Fibroblast of the aortic adventitia (primary cell): Measurements from ENCODE around the gene STX2. TPM values are rescaled to one million over a fixed set of nuclear protein-coding genes. Genes with fewer than 3 reads are reported as not detected.
"Not testable (repeated sequence)": the region's sequence is repeated elsewhere in the genome, so short reads cannot be mapped to it uniquely, and the experiment has no call there.

Experiments
- DNase-seq: peaks from one replicate; pipeline ENCODE4 v3.0.0-alpha.2; 2010; ENCODE audit warnings: low read depth
- H3K4me3 ChIP-seq: 2 replicates; pipeline ENCODE4 v1.5.1; 2011; ENCODE audit warnings: low read depth, mild to moderate bottlenecking, control low read depth, low read length, moderate library complexity
- total RNA-seq: library from RNA; depleted of rRNA; stranded (reverse); fragments of >200 nt; gene quantifications from 2 replicates; pipeline ENCODE4 v1.2.3, GENCODE V29; 2012; ENCODE audit warnings: low replicate concordance
- TF ChIP-seq, protein P1 (sequence below): IDR thresholded peaks from 2 replicates; pipeline ENCODE4 v1.5.1; 2011; ENCODE audit warnings: mild to moderate bottlenecking, low read length, control low read depth, inconsistent platforms; ENCODE audit not compliant: insufficient read depth

Gene STX2
- total RNA-seq, 1 donor: 48.1 TPM

DNA sequence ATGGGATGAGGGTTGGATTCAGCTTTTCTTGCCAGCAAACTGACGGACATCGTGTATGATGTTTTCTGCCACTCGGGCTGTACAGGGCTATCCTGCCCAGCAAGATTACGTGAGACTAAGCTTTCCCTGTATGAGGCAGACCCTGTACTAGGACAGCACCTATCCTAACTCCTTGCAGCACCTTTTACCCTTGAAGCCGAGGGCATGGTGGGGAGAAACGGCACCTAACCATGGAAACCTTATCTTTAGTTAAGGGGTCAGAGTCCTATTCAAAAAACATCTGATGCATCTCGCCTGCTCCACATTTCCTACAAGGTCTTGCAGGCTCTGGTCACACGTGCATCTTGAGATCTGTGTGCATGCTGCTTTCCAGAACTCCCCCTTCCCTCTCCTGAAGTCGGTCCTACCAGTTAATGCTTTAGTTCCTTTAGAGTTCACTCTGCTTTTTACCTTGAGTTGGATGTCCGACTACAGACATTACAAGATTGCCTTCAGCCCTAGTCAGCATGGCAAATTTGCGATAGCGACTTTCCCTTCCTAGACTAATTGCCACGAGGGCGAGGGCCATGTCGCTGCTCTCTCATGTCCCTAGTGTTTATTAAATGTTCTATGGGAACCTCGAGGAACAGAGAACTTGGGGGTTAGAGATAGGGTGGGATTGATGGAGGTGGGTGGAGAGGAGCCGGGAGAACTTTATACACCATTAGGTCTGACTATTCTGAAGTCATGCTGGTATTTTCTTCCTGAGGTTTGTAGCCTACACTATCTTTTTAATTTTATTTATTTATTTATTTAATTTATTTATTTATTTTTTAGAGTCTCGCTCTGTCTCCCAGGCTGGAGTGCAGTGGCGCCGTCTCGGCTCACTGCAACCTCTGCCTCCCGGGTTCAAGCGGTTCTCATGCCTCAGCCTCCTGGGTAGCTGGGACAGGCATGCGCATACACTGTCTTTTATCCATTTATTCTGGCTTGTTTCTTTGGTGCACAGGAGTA, 39.4 kb upstream of the STX2 start:
- no peak overlapping the region for H3K4me3 ChIP-seq
- TF ChIP-seq, protein P1, sequence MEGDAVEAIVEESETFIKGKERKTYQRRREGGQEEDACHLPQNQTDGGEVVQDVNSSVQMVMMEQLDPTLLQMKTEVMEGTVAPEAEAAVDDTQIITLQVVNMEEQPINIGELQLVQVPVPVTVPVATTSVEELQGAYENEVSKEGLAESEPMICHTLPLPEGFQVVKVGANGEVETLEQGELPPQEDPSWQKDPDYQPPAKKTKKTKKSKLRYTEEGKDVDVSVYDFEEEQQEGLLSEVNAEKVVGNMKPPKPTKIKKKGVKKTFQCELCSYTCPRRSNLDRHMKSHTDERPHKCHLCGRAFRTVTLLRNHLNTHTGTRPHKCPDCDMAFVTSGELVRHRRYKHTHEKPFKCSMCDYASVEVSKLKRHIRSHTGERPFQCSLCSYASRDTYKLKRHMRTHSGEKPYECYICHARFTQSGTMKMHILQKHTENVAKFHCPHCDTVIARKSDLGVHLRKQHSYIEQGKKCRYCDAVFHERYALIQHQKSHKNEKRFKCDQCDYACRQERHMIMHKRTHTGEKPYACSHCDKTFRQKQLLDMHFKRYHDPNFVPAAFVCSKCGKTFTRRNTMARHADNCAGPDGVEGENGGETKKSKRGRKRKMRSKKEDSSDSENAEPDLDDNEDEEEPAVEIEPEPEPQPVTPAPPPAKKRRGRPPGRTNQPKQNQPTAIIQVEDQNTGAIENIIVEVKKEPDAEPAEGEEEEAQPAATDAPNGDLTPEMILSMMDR: no peak
- no peak for DNase-seq

DNA sequence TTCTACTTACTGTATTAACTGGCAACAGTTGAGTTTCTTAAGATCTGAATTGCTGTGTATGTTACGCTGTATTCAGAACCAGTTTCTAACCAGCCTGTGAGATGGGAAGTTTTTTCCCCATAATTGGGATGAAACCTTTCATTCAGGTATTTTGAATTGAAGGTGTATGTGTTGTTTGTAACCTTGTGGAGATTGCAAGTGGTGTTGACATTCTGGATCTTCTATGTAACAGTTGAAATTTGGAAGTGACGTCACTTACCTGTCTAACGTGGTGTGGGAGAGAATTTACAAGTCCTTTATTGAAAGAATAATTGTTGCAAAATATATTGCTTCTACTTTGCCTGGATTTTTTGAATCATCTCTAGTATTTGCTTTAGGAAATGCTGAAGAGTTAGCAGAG, 38.3 kb upstream of the STX2 start:
- H3K4me3 ChIP-seq: no peak overlapping the region
- DNase-seq: no peak
- TF ChIP-seq, protein P1: no peak

DNA sequence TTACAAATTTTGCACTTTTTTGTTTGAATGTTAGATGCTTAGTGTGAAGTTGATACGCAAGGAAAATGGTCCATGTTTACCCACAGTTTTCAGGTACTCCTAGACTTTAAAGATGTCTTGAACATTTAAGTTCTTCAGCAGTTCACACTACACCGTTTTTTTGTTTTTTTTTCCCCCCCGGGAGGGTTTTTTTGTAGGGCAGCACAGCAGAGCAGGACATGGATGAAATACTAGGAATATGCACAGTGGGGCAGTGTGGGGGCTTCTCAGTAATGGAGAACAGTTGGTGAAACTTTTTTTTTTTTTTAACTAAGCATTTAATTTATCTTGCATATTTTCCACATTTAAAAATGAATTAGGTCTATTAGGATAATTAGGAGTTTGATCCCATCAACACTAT, 37.7 kb upstream of the STX2 start:
- no peak overlapping the region for H3K4me3 ChIP-seq
- TF ChIP-seq, protein P1: no peak
- DNase-seq: no peak

DNA sequence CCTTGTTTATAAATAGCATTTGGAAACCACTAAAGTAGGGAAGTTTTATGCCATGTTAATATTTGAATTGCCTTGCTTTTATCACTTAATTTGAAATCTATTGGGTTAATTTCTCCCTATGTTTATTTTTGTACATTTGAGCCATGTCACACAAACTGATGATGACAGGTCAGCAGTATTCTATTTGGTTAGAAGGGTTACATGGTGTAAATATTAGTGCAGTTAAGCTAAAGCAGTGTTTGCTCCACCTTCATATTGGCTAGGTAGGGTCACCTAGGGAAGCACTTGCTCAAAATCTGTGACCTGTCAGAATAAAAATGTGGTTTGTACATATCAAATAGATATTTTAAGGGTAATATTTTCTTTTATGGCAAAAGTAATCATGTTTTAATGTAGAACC, 37.2 kb upstream of the STX2 start:
- DNase-seq: no peak
- H3K4me3 ChIP-seq: no peak overlapping the region
- TF ChIP-seq, protein P1: no peak

GRCh38 chr12:130875708-130876107, 36.7 kb upstream of the STX2 start:
- DNase-seq, H3K4me3 ChIP-seq: not testable (repeated sequence)

GRCh38 chr12:130875193-130875592, 36.1 kb upstream of the STX2 start:
- TF ChIP-seq, protein P1: no peak
- no peak for DNase-seq
- no peak overlapping the region for H3K4me3 ChIP-seq

DNA sequence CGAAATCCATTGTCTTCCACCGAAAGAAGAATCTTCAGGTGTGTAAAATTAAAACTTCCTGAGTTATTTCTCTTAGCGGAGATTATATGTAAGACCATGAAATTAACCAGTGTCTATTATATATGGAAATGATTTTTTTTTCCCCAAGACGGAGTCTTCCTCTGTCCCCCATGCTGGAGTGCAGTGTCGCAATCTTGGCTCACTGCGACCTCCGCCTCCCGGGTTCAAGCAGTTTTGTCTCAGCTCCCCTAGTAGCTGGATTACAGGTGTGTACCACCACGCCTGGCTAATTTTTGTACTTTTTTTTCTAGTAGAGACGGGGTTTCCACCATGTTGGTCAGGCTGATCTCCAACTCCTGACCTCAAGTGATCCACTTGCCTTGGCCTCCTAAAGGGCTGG, 35.6 kb upstream of the STX2 start:
- DNase-seq: no peak
- TF ChIP-seq, protein P1: no peak
- no peak overlapping the region for H3K4me3 ChIP-seq
